ENCODE data around the gene COL4A2. TPM values are rescaled to one million over a fixed set of nuclear protein-coding genes. Genes with fewer than 3 reads are reported as not detected.

The COL4A2 gene
- total and polyA plus RNA-seq, 3 experiments from 2014 or later, result not detected

DNA sequence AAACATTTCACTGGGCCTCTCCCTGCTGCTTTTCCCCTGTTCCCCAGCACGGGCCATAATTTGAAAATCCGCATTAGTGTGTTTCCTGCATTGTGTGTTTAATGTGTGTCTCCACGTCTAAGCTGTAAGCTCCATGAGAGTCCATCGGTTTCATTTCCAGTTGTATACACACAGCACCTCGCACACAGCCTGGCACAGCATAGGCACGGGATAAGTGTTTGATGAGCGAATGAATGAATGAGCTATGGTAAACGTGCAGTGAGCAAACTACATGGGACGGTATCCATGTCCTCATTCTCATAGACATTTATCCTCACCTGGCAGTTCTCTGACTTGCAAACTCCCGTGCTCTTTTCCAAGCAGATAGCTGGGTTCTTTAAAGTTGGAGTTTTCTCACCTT is 148.4 kb downstream of the COL4A2 start:
- DNase-seq, result no peak
- Mint-ChIP-seq H3K27ac (peak overlapping the region in 1 of 8 donors; percentile 65), H3K27me3 (peaks cover 6 to 33% of the 10 kb centered on the region in 2 donors), H3K36me3 (peaks cover 0 to 1% (median 0%) of the 10 kb centered on the region in 3 donors), H3K4me3 (no peak overlapping the region), H3K9me3 (no peaks in the 10 kb centered on the region), H3K4me1 (peaks cover 4 to 5% (median 5%) of the 10 kb centered on the region in 3 donors)
- POLR2A ChIA-PET, result no interaction called here
- Histone ChIP-seq H3K27ac (ENCODE audit: low read depth, low read length) (no peak overlapping the region), H3K27me3 (ENCODE audit: insufficient read depth, low read length, poor library complexity, severe bottlenecking) (no peaks in the 10 kb centered on the region), H3K36me3 (ENCODE audit: insufficient read depth, low read length) (no peaks in the 10 kb centered on the region), H3K4me3 (ENCODE audit: low read length) (no peak overlapping the region), H3K4me1 (ENCODE audit: insufficient read depth, low read length) (no peaks in the 10 kb centered on the region), H3K9me3 (ENCODE audit: low read length) (no peaks in the 10 kb centered on the region)
- CTCF ChIA-PET, result interaction anchor here (0.5 to 1.2 kb wide), 8 partner anchors 11 to 368 kb away, joined by 3 to 6 read pairs (median 3); no protein-coding TSS in a partner anchor

GRCh38 chr13:110455941-110456340 is 148.9 kb downstream of the COL4A2 start:
- Mint-ChIP-seq H3K4me1 (peaks cover 4 to 5% (median 5%) of the 10 kb centered on the region in 3 donors), H3K4me3 (peak overlapping the region in 3 of 7 donors; percentile 8 to 51 (median 18)), H3K27me3 (peaks cover 6 to 29% of the 10 kb centered on the region in 2 donors), H3K9me3 (no peaks in the 10 kb centered on the region), H3K27ac (peak overlapping the region in 1 of 8 donors; percentile 47), H3K36me3 (peaks cover 0 to 1% (median 0%) of the 10 kb centered on the region in 3 donors)
- Histone ChIP-seq H3K27ac (ENCODE audit: low read depth, low read length) (no peak overlapping the region), H3K36me3 (ENCODE audit: insufficient read depth, low read length) (no peaks in the 10 kb centered on the region), H3K4me1 (ENCODE audit: insufficient read depth, low read length) (no peaks in the 10 kb centered on the region), H3K27me3 (ENCODE audit: insufficient read depth, low read length, poor library complexity, severe bottlenecking) (no peaks in the 10 kb centered on the region), H3K9me3 (ENCODE audit: low read length) (no peaks in the 10 kb centered on the region), H3K4me3 (ENCODE audit: low read length) (no peak overlapping the region)
- DNase-seq, result peak; percentile 17 to 70 (median 20)
- ChIA-PET CTCF (interaction anchor here (0.5 to 1.2 kb wide), 8 partner anchors 10 to 368 kb away, joined by 3 to 6 read pairs (median 3); no protein-coding TSS in a partner anchor), POLR2A (no interaction called here)

DNA sequence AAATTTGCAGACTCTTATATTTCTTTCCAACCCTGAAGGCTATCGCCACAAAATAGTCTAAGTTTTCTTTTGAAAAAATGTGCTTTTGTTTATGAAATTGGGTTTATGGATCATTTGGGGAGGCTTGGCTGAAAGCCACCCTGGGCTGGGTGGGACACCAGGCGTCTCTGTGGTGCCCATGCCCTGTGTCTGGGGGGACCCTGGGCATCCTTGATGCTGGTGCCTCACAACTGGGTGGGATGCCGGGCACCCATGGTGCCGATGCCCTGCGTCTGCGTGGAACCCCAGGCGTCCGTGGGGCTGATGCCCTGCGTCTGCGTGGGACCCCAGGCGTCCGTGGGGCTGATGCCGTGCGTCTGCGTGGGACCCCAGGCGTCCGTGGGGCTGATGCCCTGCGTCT is 149.5 kb downstream of the COL4A2 start:
- POLR2A ChIA-PET, result no interaction called here
- CTCF ChIA-PET, result interaction anchor here (1.0 to 1.2 kb wide), 3 partner anchors 10 to 367 kb away, joined by 3 to 5 read pairs (median 4); no protein-coding TSS in a partner anchor
- no peak overlapping the region for H3K27ac Mint-ChIP-seq
- Histone ChIP-seq H3K27me3 (ENCODE audit: insufficient read depth, low read length, poor library complexity, severe bottlenecking) (no peaks in the 10 kb centered on the region), H3K4me3 (ENCODE audit: low read length) (no peak overlapping the region), H3K4me1 (ENCODE audit: insufficient read depth, low read length) (no peaks in the 10 kb centered on the region), H3K9me3 (ENCODE audit: low read length) (no peaks in the 10 kb centered on the region), H3K36me3 (ENCODE audit: insufficient read depth, low read length) (no peaks in the 10 kb centered on the region), H3K27ac (ENCODE audit: low read depth, low read length) (no peak overlapping the region)
- peaks cover 0 to 1% (median 0%) of the 10 kb centered on the region in 3 donors for H3K36me3 Mint-ChIP-seq
- no peaks in the 10 kb centered on the region for H3K9me3 Mint-ChIP-seq
- H3K4me3 Mint-ChIP-seq, result no peak overlapping the region
- DNase-seq, result no peak
- H3K27me3 Mint-ChIP-seq, result peaks cover 6 to 25% of the 10 kb centered on the region in 2 donors
- peaks cover 4 to 5% (median 5%) of the 10 kb centered on the region in 3 donors for H3K4me1 Mint-ChIP-seq

- peaks cover 0 to 1% (median 0%) of the 10 kb centered on the region in 3 donors for H3K36me3 Mint-ChIP-seq
- no peaks in the 10 kb centered on the region for H3K4me1 ChIP-seq (ENCODE audit: insufficient read depth, low read length)
These were observed 150.3 kb downstream of the COL4A2 start for GRCh38 chr13:110457361-110457760.

GRCh38 chr13:110458017-110458416 is 150.9 kb downstream of the COL4A2 start:
- Mint-ChIP-seq H3K4me3 (no peak overlapping the region), H3K27ac (no peak overlapping the region), H3K27me3 (peaks cover 6 to 22% of the 10 kb centered on the region in 2 donors), H3K4me1 (peaks cover 4 to 5% (median 5%) of the 10 kb centered on the region in 3 donors), H3K36me3 (peaks cover 0 to 1% (median 0%) of the 10 kb centered on the region in 3 donors), H3K9me3 (no peaks in the 10 kb centered on the region)
- no peak overlapping the region for H3K4me3 ChIP-seq (ENCODE audit: low read length)
- POLR2A ChIA-PET, result no interaction called here
- DNase-seq, result no peak
- no peak overlapping the region for H3K27ac ChIP-seq (ENCODE audit: low read depth, low read length)
- H3K9me3 ChIP-seq (ENCODE audit: low read length), result no peaks in the 10 kb centered on the region
- CTCF ChIA-PET, result no interaction called here
- no peaks in the 10 kb centered on the region for H3K4me1 ChIP-seq (ENCODE audit: insufficient read depth, low read length)
- H3K36me3 ChIP-seq (ENCODE audit: insufficient read depth, low read length), result no peaks in the 10 kb centered on the region
- no peaks in the 10 kb centered on the region for H3K27me3 ChIP-seq (ENCODE audit: insufficient read depth, low read length, poor library complexity, severe bottlenecking)

More at GRCh38 chr13:110457361-110457760, 150.3 kb downstream of the COL4A2 start:
- Mint-ChIP-seq H3K27me3 (peaks cover 6 to 22% of the 10 kb centered on the region in 2 donors), H3K9me3 (no peaks in the 10 kb centered on the region), H3K4me1 (peaks cover 4 to 5% (median 5%) of the 10 kb centered on the region in 3 donors), H3K4me3 (no peak overlapping the region), H3K27ac (no peak overlapping the region)
- CTCF ChIA-PET, result no interaction called here
- Histone ChIP-seq H3K27me3 (ENCODE audit: insufficient read depth, low read length, poor library complexity, severe bottlenecking) (no peaks in the 10 kb centered on the region), H3K4me3 (ENCODE audit: low read length) (no peak overlapping the region), H3K27ac (ENCODE audit: low read depth, low read length) (no peak overlapping the region), H3K9me3 (ENCODE audit: low read length) (no peaks in the 10 kb centered on the region), H3K36me3 (ENCODE audit: insufficient read depth, low read length) (no peaks in the 10 kb centered on the region)
- no peak for DNase-seq
- POLR2A ChIA-PET, result no interaction called here

GRCh38 chr13:110458594-110459365 is 151.7 kb downstream of the COL4A2 start:
- Mint-ChIP-seq H3K4me1 (peaks cover 4 to 5% (median 5%) of the 10 kb centered on the region in 3 donors), H3K36me3 (peaks cover 0 to 1% (median 0%) of the 10 kb centered on the region in 3 donors), H3K9me3 (no peaks in the 10 kb centered on the region), H3K27ac (no peak overlapping the region), H3K4me3 (no peak overlapping the region), H3K27me3 (peaks cover 6 to 18% of the 10 kb centered on the region in 2 donors)
- Histone ChIP-seq H3K4me3 (ENCODE audit: low read length) (no peak overlapping the region), H3K4me1 (ENCODE audit: insufficient read depth, low read length) (no peaks in the 10 kb centered on the region), H3K9me3 (ENCODE audit: low read length) (no peaks in the 10 kb centered on the region), H3K27me3 (ENCODE audit: insufficient read depth, low read length, poor library complexity, severe bottlenecking) (no peaks in the 10 kb centered on the region), H3K36me3 (ENCODE audit: insufficient read depth, low read length) (no peaks in the 10 kb centered on the region), H3K27ac (ENCODE audit: low read depth, low read length) (no peak overlapping the region)
- ChIA-PET POLR2A (no interaction called here), CTCF (no interaction called here)
- DNase-seq, result no peak

DNA sequence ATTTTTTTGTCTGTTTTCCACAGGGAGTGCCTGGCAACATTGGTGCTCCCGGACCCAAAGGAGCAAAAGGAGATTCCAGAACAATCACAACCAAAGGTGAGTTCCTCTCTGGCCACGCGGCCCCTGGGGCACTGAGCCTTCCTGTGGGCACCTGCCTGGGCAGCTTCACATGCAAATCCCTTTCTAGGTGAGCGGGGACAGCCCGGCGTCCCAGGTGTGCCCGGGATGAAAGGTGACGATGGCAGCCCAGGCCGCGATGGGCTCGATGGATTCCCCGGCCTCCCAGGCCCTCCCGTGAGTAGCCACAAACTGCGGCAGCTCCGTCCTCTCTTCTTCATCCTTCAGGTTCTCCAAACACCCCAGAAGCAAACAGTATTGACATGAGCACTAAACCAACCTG is 155.0 kb downstream of the COL4A2 start:
- DNase-seq, result no peak
- no peaks in the 10 kb centered on the region for H3K36me3 Mint-ChIP-seq
- ChIA-PET POLR2A (no interaction called here), CTCF (no interaction called here)
- H3K9me3 Mint-ChIP-seq, result no peaks in the 10 kb centered on the region
- peaks cover 4 to 9% of the 10 kb centered on the region in 2 donors for H3K27me3 Mint-ChIP-seq
- H3K9me3 ChIP-seq (ENCODE audit: low read length), result no peaks in the 10 kb centered on the region
- H3K4me3 Mint-ChIP-seq, result no peak overlapping the region
- H3K4me1 ChIP-seq (ENCODE audit: insufficient read depth, low read length), result no peaks in the 10 kb centered on the region
- H3K27ac ChIP-seq (ENCODE audit: low read depth, low read length), result no peak overlapping the region
- H3K27me3 ChIP-seq (ENCODE audit: insufficient read depth, low read length, poor library complexity, severe bottlenecking), result no peaks in the 10 kb centered on the region
- H3K36me3 ChIP-seq (ENCODE audit: insufficient read depth, low read length), result no peaks in the 10 kb centered on the region
- H3K4me1 Mint-ChIP-seq, result peaks cover 0 to 6% (median 3%) of the 10 kb centered on the region in 3 donors
- H3K27ac Mint-ChIP-seq, result no peak overlapping the region
- no peak overlapping the region for H3K4me3 ChIP-seq (ENCODE audit: low read length)

DNA sequence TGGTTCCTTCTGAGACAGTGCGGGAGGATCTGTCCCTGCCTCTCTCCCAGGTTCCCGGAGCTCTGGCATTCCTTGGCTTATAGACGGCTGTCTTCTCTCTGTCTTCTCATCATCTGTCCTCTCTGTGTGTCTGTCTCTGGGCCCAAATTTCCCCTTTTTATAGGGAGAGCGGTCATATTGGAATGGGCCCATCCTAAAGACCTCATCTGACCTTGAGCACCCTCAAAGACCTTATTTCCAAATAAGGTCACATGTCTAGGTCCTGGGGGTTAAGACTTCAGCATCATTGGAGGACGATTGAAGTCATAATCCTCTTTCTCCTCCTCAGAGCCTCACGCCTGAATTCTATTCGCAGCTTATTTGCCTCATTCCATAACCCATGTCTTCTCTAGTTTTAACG is 156.1 kb downstream of the COL4A2 start:
- ChIA-PET CTCF (no interaction called here), POLR2A (no interaction called here)
- no peak overlapping the region for H3K4me3 Mint-ChIP-seq
- Histone ChIP-seq H3K4me3 (ENCODE audit: low read length) (no peak overlapping the region), H3K27ac (ENCODE audit: low read depth, low read length) (no peak overlapping the region), H3K27me3 (ENCODE audit: insufficient read depth, low read length, poor library complexity, severe bottlenecking) (no peaks in the 10 kb centered on the region), H3K36me3 (ENCODE audit: insufficient read depth, low read length) (no peaks in the 10 kb centered on the region), H3K9me3 (ENCODE audit: low read length) (no peaks in the 10 kb centered on the region), H3K4me1 (ENCODE audit: insufficient read depth, low read length) (no peaks in the 10 kb centered on the region)
- no peak for DNase-seq
- H3K27ac Mint-ChIP-seq, result no peak overlapping the region
- no peaks in the 10 kb centered on the region for H3K36me3 Mint-ChIP-seq
- peaks cover 4% of the 10 kb centered on the region in 2 donors for H3K27me3 Mint-ChIP-seq
- peaks cover 0 to 6% (median 3%) of the 10 kb centered on the region in 3 donors for H3K4me1 Mint-ChIP-seq
- H3K9me3 Mint-ChIP-seq, result no peaks in the 10 kb centered on the region
